Bronchial epithelial cell (primary cell): Measurements from ENCODE around the gene MIX23. TPM values are rescaled to one million over a fixed set of nuclear protein-coding genes. Genes with fewer than 3 reads are reported as not detected.

Experiments used
- DNase-seq: peaks from one replicate; pipeline ENCODE4 v3.0.0-alpha.2; 2010; ENCODE audit warnings: low read depth
- FAIRE-seq: peaks from 2 replicates; lab custom pipeline; 2011; peaks lifted over from hg19 to GRCh38; lab: Jason Lieb, UNC
- H3K27me3 ChIP-seq: 2 replicates; pipeline ENCODE4 v1.5.1; 2011; ENCODE audit warnings: low read length; ENCODE audit not compliant: control insufficient read depth, insufficient read depth
- H3K36me3 ChIP-seq: 2 replicates; pipeline ENCODE4 v1.5.1; 2011; ENCODE audit warnings: low read length; ENCODE audit not compliant: control insufficient read depth, insufficient read depth
- H3K4me3 ChIP-seq: 2 replicates; pipeline ENCODE4 v1.5.1; 2011; ENCODE audit warnings: mild to moderate bottlenecking, low read depth, low read length, control low read depth
- CTCF ChIP-seq: IDR thresholded peaks from 2 replicates; pipeline ENCODE4 v1.5.1; 2011; ENCODE audit warnings: mild to moderate bottlenecking, moderate library complexity, low read length, control low read depth, inconsistent platforms; ENCODE audit not compliant: insufficient read depth, severe bottlenecking
- total RNA-seq: library from RNA; depleted of rRNA; stranded (reverse); fragments of >200 nt; gene quantifications from 2 replicates; pipeline ENCODE4 v1.2.1, GENCODE V29; 2014

The MIX23 gene
- total RNA-seq, 1 donor from 2014 or later = 24.0 TPM

DNA sequence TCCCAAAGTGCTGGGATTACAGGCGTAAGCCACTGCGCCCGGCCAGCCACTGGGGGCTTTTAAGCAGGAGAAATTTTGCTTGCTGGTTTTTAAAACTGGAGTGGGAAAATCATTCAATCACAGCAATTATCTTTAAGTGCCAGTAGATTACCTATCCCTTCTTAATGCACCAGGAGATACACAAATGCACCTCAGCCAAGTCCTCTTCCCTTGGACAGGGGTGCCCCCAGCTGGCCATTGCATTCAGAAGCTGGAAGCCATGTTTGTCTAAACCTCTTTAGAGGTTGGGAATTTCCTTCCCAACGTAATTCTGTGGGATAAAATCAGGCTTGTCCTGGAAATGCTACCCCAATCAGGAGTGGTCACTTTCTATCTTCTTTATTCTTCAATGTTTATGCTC is 26.6 kb downstream of the MIX23 start:
- Histone ChIP-seq H3K4me3 (no peak overlapping the region), H3K36me3 (no peaks in the 10 kb centered on the region), H3K27me3 (no peaks in the 10 kb centered on the region)
- DNase-seq (peak; percentile 65), FAIRE-seq (no peak)
- peak; percentile 69 for TF ChIP-seq CTCF

- Histone ChIP-seq H3K4me3 (no peak overlapping the region), H3K36me3 (no peaks in the 10 kb centered on the region), H3K27me3 (no peaks in the 10 kb centered on the region)
- FAIRE-seq (peak; percentile 47), DNase-seq (no peak)
- TF ChIP-seq CTCF = no peak
Measured at GRCh38 chr3:122355612-122356011, 27.4 kb downstream of the MIX23 start.

DNA sequence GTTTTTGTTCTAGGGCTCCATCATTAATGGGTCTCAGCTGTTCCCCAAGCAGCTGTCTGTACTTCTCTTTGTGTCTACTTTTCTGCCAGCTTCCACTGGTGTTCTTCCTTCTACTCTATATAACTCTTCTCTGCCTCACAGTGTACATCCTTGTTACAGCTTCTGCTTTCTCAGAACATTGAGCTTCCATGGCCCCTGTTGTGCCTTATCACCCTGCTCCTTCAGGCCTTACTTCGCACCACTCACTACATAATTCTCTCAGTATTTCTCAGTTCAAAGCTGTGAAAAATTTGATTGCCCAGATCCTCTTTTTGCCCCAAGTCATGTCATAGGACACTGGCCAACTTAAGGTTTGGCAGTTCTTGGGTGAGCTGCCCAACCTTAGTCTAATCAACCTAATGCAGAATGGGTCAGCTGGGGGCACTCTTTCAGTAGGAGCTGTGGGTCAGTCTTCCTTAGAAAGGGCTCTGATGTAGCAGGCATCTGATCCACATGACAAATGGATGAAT is 29.1 kb downstream of the MIX23 start:
- Histone ChIP-seq H3K27me3 (no peaks in the 10 kb centered on the region), H3K36me3 (no peaks in the 10 kb centered on the region), H3K4me3 (no peak overlapping the region)
- FAIRE-seq = no peak
- no peak for TF ChIP-seq CTCF
- no peak for DNase-seq

GRCh38 chr3:122353215-122353614 is 29.8 kb downstream of the MIX23 start:
- Histone ChIP-seq H3K4me3 (no peak overlapping the region), H3K27me3 (no peaks in the 10 kb centered on the region), H3K36me3 (no peaks in the 10 kb centered on the region)
- peak; percentile 29 for DNase-seq
- TF ChIP-seq CTCF = no peak
- no peak for FAIRE-seq

GRCh38 chr3:122351612-122352011 is 31.4 kb downstream of the MIX23 start:
- H3K36me3 ChIP-seq = no peaks in the 10 kb centered on the region
- TF ChIP-seq CTCF = no peak
- no peak for FAIRE-seq
- no peak overlapping the region for H3K4me3 ChIP-seq
- H3K27me3 ChIP-seq = no peaks in the 10 kb centered on the region
- DNase-seq = no peak

DNA sequence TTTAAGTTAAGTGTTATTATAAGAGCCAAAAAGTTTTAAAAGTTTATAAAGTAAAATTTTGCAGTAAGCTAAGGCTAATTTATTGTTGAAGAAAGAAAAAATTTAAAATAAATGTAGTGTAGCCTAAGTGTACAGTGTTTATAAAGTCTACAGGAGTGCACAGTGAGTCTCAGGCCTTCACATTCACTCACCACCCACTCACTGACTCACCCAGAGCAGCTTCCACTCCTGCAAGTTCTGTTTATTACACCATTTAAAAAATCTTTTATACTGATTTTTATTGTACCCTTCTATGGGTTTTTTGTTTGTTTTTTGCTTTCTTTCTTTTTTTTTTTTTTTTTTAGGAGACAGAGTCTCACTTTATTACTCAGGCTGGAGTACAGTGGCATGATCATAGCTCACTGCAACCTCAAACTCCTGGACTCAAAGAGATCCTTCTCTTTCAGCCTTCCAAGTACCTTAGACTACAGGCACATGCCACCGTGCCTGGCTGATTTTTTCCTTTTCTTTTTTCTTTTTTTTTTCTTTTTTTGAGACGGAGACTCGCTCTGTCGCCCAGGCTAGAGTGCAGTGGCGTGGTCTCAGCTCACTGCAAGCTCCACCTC is 32.1 kb downstream of the MIX23 start:
- DNase-seq = peak; percentile 69
- no peak for TF ChIP-seq CTCF
- no peak for FAIRE-seq

More for the DNA sequence above, 32.1 kb downstream of the MIX23 start:
- no peak overlapping the region for H3K4me3 ChIP-seq
- no peaks in the 10 kb centered on the region for H3K27me3 ChIP-seq
- no peaks in the 10 kb centered on the region for H3K36me3 ChIP-seq
